ENCODE results near the gene BPIFA1.

DNA sequence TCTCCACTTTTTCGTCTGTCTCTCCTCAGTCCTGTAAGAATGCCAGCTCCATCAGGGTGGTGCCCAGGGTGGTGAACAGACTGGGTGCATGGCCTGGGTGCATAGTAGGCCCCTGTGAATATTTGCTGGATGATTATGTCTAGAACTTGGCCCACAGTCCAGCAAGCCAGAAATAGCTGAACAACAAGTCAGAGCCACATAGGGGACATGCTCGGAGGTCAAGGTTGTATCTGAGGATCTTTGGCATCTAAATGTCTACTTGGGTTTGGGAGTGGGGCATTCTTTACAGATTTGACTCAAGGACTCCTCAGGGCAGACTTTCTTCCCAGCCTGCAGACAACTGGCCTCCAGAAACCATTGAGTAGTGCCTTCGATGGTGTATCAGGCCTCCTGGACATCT is 36.8 kb upstream of the BPIFA1 start:
- TF ChIP-seq, protein P1, sequence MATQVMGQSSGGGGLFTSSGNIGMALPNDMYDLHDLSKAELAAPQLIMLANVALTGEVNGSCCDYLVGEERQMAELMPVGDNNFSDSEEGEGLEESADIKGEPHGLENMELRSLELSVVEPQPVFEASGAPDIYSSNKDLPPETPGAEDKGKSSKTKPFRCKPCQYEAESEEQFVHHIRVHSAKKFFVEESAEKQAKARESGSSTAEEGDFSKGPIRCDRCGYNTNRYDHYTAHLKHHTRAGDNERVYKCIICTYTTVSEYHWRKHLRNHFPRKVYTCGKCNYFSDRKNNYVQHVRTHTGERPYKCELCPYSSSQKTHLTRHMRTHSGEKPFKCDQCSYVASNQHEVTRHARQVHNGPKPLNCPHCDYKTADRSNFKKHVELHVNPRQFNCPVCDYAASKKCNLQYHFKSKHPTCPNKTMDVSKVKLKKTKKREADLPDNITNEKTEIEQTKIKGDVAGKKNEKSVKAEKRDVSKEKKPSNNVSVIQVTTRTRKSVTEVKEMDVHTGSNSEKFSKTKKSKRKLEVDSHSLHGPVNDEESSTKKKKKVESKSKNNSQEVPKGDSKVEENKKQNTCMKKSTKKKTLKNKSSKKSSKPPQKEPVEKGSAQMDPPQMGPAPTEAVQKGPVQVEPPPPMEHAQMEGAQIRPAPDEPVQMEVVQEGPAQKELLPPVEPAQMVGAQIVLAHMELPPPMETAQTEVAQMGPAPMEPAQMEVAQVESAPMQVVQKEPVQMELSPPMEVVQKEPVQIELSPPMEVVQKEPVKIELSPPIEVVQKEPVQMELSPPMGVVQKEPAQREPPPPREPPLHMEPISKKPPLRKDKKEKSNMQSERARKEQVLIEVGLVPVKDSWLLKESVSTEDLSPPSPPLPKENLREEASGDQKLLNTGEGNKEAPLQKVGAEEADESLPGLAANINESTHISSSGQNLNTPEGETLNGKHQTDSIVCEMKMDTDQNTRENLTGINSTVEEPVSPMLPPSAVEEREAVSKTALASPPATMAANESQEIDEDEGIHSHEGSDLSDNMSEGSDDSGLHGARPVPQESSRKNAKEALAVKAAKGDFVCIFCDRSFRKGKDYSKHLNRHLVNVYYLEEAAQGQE (IDR thresholded peaks at IDR 0.05; ENCODE audit: borderline replicate concordance): no peak
- TF ChIP-seq, protein P1 (CRISPR knock-in tag; IDR thresholded peaks at IDR 0.05; ENCODE audit: low read depth): no peak
- TF ChIP-seq CBX8 (IDR thresholded peaks at IDR 0.05; ENCODE audit: borderline replicate concordance, extremely low read depth, low read depth, low read length, poor library complexity, severe bottlenecking) (no peak), TBL1XR1 (IDR thresholded peaks at IDR 0.05; ENCODE audit: low read length in 2 of 2) (no peak)

Data from K562 (cell line).